HepG2 (cell line): Measurements from ENCODE around the gene ISLR2. TPM values are rescaled to one million over a fixed set of nuclear protein-coding genes. Genes with fewer than 3 reads are reported as not detected.

Experiments
- ATAC-seq: fragments of 200-7000 bp; cut with Tn5 transposase; 3 replicates; pipeline ENCODE4 v1.9.1; 2020; ENCODE audit warnings: mild to moderate bottlenecking, moderate library complexity
- BruUV-seq: library from RNA; stranded (reverse); fragments of 400-500 nt; replicated peaks from 2 replicates; lab custom pipeline; 2021; lab: Mats Ljungman, UMichigan
- CTCF ChIA-PET: fragments of 300-600 bp; formaldehyde crosslinking; extraction: SDS; loops from one replicate; lab custom pipeline; 2021; ENCODE audit warnings: low total read pairs, inconsistent platforms, low intra/inter-chr PET ratio; lab: Yijun Ruan, JAX
- POLR2A ChIA-PET: fragments of 350-600 bp; sonication (Branson Sonifier 250); formaldehyde crosslinking; loops from one replicate; lab custom pipeline; 2020; ENCODE audit warnings: antibody characterized with exemption, inconsistent platforms; lab: Yijun Ruan, JAX
- DNase-seq: peaks from one replicate; pipeline ENCODE4 v3.0.0-alpha.2; 2015; ENCODE audit warnings: low spot score
- FAIRE-seq: peaks from 3 replicates; lab custom pipeline; 2011; peaks lifted over from hg19 to GRCh38; lab: Jason Lieb, UNC
- H2AFZ ChIP-seq: one replicate; pipeline ENCODE4 v1.6.1; 2011; ENCODE audit warnings: low read length, inconsistent platforms
- H3K27ac ChIP-seq: fragments of 300-600 bp; 3 replicates; pipeline ENCODE4 v1.8.0; 2011; ENCODE audit warnings: mixed run types, mild to moderate bottlenecking, mixed read lengths, low read length, inconsistent platforms; ENCODE audit not compliant: insufficient read depth; ENCODE audit errors: extremely low read length
- H3K27me3 ChIP-seq, 2 experiments: fragments of 200-600 bp in 1 of 2; 2 replicates in 1 of 2; 3 replicates in 1 of 2; pipeline versions ENCODE4 v1.6.0 to v1.8.0; 2011; ENCODE audit warnings: low read length in 2 of 2, mild to moderate bottlenecking in 2 of 2, moderate library complexity in 2 of 2, inconsistent platforms in 1 of 2; ENCODE audit not compliant: insufficient read depth in 2 of 2, control insufficient read depth in 1 of 2
- H3K36me3 ChIP-seq, 2 experiments: fragments of 200-600 bp in 1 of 2; replicated peaks in 1 of 2; 2 replicates in 1 of 2; 3 replicates in 1 of 2; pipeline versions ENCODE4 v1.5.1 to v1.8.0; 2011; ENCODE audit warnings: low read length in 2 of 2, inconsistent platforms in 1 of 2; ENCODE audit not compliant: insufficient read depth in 2 of 2, control insufficient read depth in 1 of 2
- H3K4me1 ChIP-seq: 2 replicates; pipeline ENCODE4 v1.5.1; 2012; ENCODE audit warnings: low read length, inconsistent platforms; ENCODE audit not compliant: insufficient read depth
- H3K4me2 ChIP-seq: 2 replicates; pipeline ENCODE4 v1.6.0; 2011; ENCODE audit warnings: low read depth, low read length, inconsistent platforms
- H3K4me3 ChIP-seq, 3 experiments: fragments of 200-600 bp in 1 of 3; sonication (generic), shearing (Covaris generic) in 1 of 3; replicated peaks in 1 of 3; 2 replicates each; pipeline ENCODE4 v1.5.1; 2011 to 2016; ENCODE audit warnings: low read length in 3 of 3, inconsistent platforms in 2 of 3, low read depth in 2 of 3, mild to moderate bottlenecking in 2 of 3, control low read depth in 1 of 3, mixed read lengths in 1 of 3; ENCODE audit not compliant: insufficient read depth in 1 of 3
- H3K79me2 ChIP-seq: one replicate; pipeline ENCODE4 v1.6.1; 2011; ENCODE audit warnings: low read length, inconsistent platforms; ENCODE audit not compliant: insufficient read depth
- H3K9ac ChIP-seq: 2 replicates; pipeline ENCODE4 v1.6.0; 2011; ENCODE audit warnings: mild to moderate bottlenecking, low read depth, low read length, inconsistent platforms; ENCODE audit not compliant: insufficient read depth
- H3K9me3 ChIP-seq: 2 replicates; pipeline ENCODE4 v1.5.1; 2012; ENCODE audit warnings: mild to moderate bottlenecking, low read length
- H4K20me1 ChIP-seq: 2 replicates; pipeline ENCODE4 v1.6.0; 2011; ENCODE audit warnings: inconsistent platforms, mild to moderate bottlenecking, low read length, moderate library complexity; ENCODE audit not compliant: insufficient read depth
- DPF2 ChIP-seq: sonication (generic); formaldehyde crosslinking; IDR thresholded peaks from 2 replicates; pipeline ENCODE4 v1.4.0; 2020; ENCODE audit warnings: mild to moderate bottlenecking, low read depth, missing genetic modification reagents, borderline replicate concordance
- KLF16 ChIP-seq, 2 experiments: sonication (generic) in 1 of 2; formaldehyde crosslinking in 1 of 2; IDR thresholded peaks; 2 replicates each; pipeline versions ENCODE4 v1.6.1 to v1.8.0; 2016 to 2023; ENCODE audit warnings: missing genetic modification reagents in 2 of 2, missing compliant biosample characterization in 1 of 2
- SMAD1 ChIP-seq: sonication (generic); formaldehyde crosslinking; IDR thresholded peaks from 2 replicates; pipeline ENCODE4 v1.4.0; 2020; ENCODE audit warnings: missing genetic modification reagents, low read depth, mild to moderate bottlenecking, borderline replicate concordance
- SP1 ChIP-seq, 2 experiments: fragments of 450-650 bp in 1 of 2; sonication (generic) in 1 of 2; formaldehyde crosslinking in 1 of 2; IDR thresholded peaks; 2 replicates each; pipeline versions ENCODE4 v1.4.0 to v1.6.1; 2016 to 2020; ENCODE audit warnings: missing genetic modification reagents in 1 of 2
- ZNF556 ChIP-seq: sonication (generic); formaldehyde crosslinking; IDR thresholded peaks from 2 replicates; pipeline ENCODE4 v1.4.0; 2020; ENCODE audit warnings: mild to moderate bottlenecking, missing genetic modification reagents, borderline replicate concordance
- WGBS: methylation state at CpG from one replicate; pipeline ENCODE4 v1.1.6; 2017; ENCODE audit warnings: low lambda C conversion rate; 5-methylcytosine and 5-hydroxymethylcytosine counted together
- in situ Hi-C: cut with HindIII; loops from 2 replicates; pipeline ENCODE4 v1.10.0; 2017; ENCODE audit warnings: low pct_unique_long_range_greater_than_20kb; ENCODE audit not compliant: extremely low pct_ligation_motif_present
- intact Hi-C: fragments of 100-400 bp; cut with micrococcal nuclease; formaldehyde crosslinking; loops from one replicate; pipeline ENCODE4 v1.10.0; 2022; ENCODE audit not compliant: unreplicated experiment
- polyA plus RNA-seq, 8 experiments: library from polyadenylated mRNA; depleted of rRNA in 3 of 8; stranded (reverse) in 7 of 8; unstranded in 1 of 8; fragments of >200 nt; fragmentation: Illumina TruSeq in 4 of 8; extraction: Trizol in 4 of 8; gene quantifications; 2 replicates each; pipeline versions ENCODE4 v1.2.1 to v1.2.3, GENCODE V29; 2011 to 2016; ENCODE audit warnings: low read depth in 4 of 8, missing spikeins in 1 of 8, mixed read lengths in 1 of 8; ENCODE audit not compliant: insufficient read depth in 1 of 8
- total RNA-seq, 5 experiments: library from RNA; depleted of rRNA; stranded (reverse); fragments of >200 nt; fragmentation: Illumina TruSeq; extraction: Trizol; gene quantifications; 2 replicates each; pipeline ENCODE4 v1.2.3, GENCODE V29; 2016; ENCODE audit warnings: low read depth in 1 of 5
- TF ChIP-seq, protein P1 (sequence below), 2 experiments: IDR thresholded peaks; 2 replicates each; pipeline ENCODE4 v1.6.1; 2011 to 2012; ENCODE audit warnings: low read length in 2 of 2, borderline replicate concordance in 1 of 2, low read depth in 1 of 2, mild to moderate bottlenecking in 1 of 2, moderate library complexity in 1 of 2
- TF ChIP-seq, protein P2 (sequence below): sonication (generic); formaldehyde crosslinking; IDR thresholded peaks from 2 replicates; pipeline ENCODE4 v1.5.0; 2020; ENCODE audit warnings: mild to moderate bottlenecking, missing genetic modification reagents, borderline replicate concordance
- TF ChIP-seq, protein P3 (sequence below): sonication (generic); formaldehyde crosslinking; IDR thresholded peaks from 2 replicates; pipeline ENCODE4 v1.9.0; 2022; ENCODE audit warnings: missing genetic modification reagents, mild to moderate bottlenecking, borderline replicate concordance

Gene ISLR2
- total and polyA plus RNA-seq, 2 of the 13 experiments (the other 11 are each of a cell fraction or from before 2014, with no cell fraction given) = not detected

DNA sequence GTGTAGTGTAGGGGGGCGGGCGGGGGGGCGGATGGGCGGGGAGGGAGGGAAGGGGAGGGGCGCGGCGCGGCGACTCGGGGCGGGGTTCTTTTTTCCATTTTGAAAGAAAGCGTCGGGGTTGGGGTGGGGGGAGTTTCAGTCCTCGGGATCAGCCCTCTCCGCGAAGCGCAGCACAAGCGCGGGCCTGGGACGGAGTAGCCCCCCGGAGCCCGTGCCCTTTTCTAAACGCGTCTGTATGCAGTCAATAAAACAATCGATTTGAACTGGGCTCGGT is 6.1 kb downstream of the ISLR2 start:
- no peak for TF ChIP-seq DPF2 (CRISPR knock-in tag)
- no peak for TF ChIP-seq SMAD1 (CRISPR knock-in tag)
- TF ChIP-seq, protein P1, sequence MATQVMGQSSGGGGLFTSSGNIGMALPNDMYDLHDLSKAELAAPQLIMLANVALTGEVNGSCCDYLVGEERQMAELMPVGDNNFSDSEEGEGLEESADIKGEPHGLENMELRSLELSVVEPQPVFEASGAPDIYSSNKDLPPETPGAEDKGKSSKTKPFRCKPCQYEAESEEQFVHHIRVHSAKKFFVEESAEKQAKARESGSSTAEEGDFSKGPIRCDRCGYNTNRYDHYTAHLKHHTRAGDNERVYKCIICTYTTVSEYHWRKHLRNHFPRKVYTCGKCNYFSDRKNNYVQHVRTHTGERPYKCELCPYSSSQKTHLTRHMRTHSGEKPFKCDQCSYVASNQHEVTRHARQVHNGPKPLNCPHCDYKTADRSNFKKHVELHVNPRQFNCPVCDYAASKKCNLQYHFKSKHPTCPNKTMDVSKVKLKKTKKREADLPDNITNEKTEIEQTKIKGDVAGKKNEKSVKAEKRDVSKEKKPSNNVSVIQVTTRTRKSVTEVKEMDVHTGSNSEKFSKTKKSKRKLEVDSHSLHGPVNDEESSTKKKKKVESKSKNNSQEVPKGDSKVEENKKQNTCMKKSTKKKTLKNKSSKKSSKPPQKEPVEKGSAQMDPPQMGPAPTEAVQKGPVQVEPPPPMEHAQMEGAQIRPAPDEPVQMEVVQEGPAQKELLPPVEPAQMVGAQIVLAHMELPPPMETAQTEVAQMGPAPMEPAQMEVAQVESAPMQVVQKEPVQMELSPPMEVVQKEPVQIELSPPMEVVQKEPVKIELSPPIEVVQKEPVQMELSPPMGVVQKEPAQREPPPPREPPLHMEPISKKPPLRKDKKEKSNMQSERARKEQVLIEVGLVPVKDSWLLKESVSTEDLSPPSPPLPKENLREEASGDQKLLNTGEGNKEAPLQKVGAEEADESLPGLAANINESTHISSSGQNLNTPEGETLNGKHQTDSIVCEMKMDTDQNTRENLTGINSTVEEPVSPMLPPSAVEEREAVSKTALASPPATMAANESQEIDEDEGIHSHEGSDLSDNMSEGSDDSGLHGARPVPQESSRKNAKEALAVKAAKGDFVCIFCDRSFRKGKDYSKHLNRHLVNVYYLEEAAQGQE (IDR thresholded peaks at IDR 0.05; ENCODE audit: borderline replicate concordance in 1 of 2, low read depth in 1 of 2, low read length in 2 of 2) = no peak
- TF ChIP-seq ZNF556 (CRISPR knock-in tag) = no peak
- no peak for TF ChIP-seq SP1 (IDR thresholded peaks at IDR 0.05)
- TF ChIP-seq SP1 (CRISPR knock-in tag; IDR thresholded peaks at IDR 0.05) = no peak
- TF ChIP-seq, protein P2, sequence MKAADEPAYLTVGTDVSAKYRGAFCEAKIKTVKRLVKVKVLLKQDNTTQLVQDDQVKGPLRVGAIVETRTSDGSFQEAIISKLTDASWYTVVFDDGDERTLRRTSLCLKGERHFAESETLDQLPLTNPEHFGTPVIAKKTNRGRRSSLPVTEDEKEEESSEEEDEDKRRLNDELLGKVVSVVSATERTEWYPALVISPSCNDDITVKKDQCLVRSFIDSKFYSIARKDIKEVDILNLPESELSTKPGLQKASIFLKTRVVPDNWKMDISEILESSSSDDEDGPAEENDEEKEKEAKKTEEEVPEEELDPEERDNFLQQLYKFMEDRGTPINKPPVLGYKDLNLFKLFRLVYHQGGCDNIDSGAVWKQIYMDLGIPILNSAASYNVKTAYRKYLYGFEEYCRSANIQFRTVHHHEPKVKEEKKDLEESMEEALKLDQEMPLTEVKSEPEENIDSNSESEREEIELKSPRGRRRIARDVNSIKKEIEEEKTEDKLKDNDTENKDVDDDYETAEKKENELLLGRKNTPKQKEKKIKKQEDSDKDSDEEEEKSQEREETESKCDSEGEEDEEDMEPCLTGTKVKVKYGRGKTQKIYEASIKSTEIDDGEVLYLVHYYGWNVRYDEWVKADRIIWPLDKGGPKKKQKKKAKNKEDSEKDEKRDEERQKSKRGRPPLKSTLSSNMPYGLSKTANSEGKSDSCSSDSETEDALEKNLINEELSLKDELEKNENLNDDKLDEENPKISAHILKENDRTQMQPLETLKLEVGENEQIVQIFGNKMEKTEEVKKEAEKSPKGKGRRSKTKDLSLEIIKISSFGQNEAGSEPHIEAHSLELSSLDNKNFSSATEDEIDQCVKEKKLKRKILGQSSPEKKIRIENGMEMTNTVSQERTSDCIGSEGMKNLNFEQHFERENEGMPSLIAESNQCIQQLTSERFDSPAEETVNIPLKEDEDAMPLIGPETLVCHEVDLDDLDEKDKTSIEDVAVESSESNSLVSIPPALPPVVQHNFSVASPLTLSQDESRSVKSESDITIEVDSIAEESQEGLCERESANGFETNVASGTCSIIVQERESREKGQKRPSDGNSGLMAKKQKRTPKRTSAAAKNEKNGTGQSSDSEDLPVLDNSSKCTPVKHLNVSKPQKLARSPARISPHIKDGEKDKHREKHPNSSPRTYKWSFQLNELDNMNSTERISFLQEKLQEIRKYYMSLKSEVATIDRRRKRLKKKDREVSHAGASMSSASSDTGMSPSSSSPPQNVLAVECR = no peak
- TF ChIP-seq, protein P3, sequence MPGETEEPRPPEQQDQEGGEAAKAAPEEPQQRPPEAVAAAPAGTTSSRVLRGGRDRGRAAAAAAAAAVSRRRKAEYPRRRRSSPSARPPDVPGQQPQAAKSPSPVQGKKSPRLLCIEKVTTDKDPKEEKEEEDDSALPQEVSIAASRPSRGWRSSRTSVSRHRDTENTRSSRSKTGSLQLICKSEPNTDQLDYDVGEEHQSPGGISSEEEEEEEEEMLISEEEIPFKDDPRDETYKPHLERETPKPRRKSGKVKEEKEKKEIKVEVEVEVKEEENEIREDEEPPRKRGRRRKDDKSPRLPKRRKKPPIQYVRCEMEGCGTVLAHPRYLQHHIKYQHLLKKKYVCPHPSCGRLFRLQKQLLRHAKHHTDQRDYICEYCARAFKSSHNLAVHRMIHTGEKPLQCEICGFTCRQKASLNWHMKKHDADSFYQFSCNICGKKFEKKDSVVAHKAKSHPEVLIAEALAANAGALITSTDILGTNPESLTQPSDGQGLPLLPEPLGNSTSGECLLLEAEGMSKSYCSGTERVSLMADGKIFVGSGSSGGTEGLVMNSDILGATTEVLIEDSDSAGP (CRISPR knock-in tag) = no peak
- TF ChIP-seq KLF16 (CRISPR knock-in tag; IDR thresholded peaks at IDR 0.05) = no peak
- Histone ChIP-seq H4K20me1 (0 out of 2 replicates have a peak, but pooled peaks cover 3% of the 10 kb centered on the region), H3K4me3 (no peak overlapping the region), H3K79me2 (no peaks in the 10 kb centered on the region), H3K9ac (no peak overlapping the region), H3K27me3 (peaks cover 14 to 46% of the 10 kb centered on the region in 2 experiments), H3K9me3 (no peaks in the 10 kb centered on the region), H2AFZ (no peak overlapping the region), H3K4me2 (no peak overlapping the region), H3K27ac (no peak overlapping the region), H3K4me1 (no peaks in the 10 kb centered on the region), H3K36me3 (no peaks in the 10 kb centered on the region)
- FAIRE-seq = no peak
- intact Hi-C loops (no loop called here), in situ Hi-C loops (no loop called here)
- WGBS = 26% methylated on average over 25 of the region's 26 CpGs
- CTCF ChIA-PET = no interaction called here
- no TSS peak for BruUV-seq
- POLR2A ChIA-PET = no interaction called here
- no peak for ATAC-seq
- no peak for DNase-seq
